ENCODE measurements around the gene ALKBH4. TPM values are rescaled to one million over a fixed set of nuclear protein-coding genes. Genes with fewer than 3 reads are reported as not detected.

ALKBH4 gene
- total and polyA plus RNA-seq, 2 of the 8 experiments (the other 6 are each of a cell fraction or from before 2014, with no cell fraction given), result 10.2 to 16.6 TPM

- TF ChIP-seq TAF7 (optimal IDR thresholded peaks at IDR 0.05; ENCODE audit: borderline replicate concordance, low read depth, low read length) (no peak), CHD7 (IDR thresholded peaks at IDR 0.05; ENCODE audit: insufficient replicate concordance, low read length) (no peak), FOSL1 (IDR thresholded peaks at IDR 0.05; ENCODE audit: insufficient read depth, low read depth, low read length) (no peak), SP2 (IDR thresholded peaks at IDR 0.05; ENCODE audit: low read length) (no peak), RNF2 (IDR thresholded peaks at IDR 0.05; ENCODE audit: borderline replicate concordance, low read depth, low read length, missing control alignments, poor library complexity, severe bottlenecking) (no peak), KDM5A (IDR thresholded peaks at IDR 0.05; ENCODE audit: low read length) (no peak)
- TF ChIP-seq, protein P1, sequence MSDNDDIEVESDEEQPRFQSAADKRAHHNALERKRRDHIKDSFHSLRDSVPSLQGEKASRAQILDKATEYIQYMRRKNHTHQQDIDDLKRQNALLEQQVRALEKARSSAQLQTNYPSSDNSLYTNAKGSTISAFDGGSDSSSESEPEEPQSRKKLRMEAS (IDR thresholded peaks at IDR 0.05), result no peak
These were observed 17.4 kb downstream of the ALKBH4 start (continued) for GRCh38 chr7:102447311-102447710.
